Right lobe of liver (tissue), 4 donors: ENCODE measurements around the gene EXOC3L2.

Experiments used
- CTCF ChIP-seq, 4 donors: fragments of 200-600 bp in 3 of 4; fragments of 450-650 bp in 1 of 4; IDR thresholded peaks; one replicate each; pipeline versions ENCODE4 v1.5.1 to v1.8.0; 2016 to 2022; ENCODE audit warnings: antibody characterized with exemption in 4 of 4, mild to moderate bottlenecking in 2 of 4
- POLR2A ChIP-seq: fragments of 450-650 bp; IDR thresholded peaks from one replicate; pipeline ENCODE4 v1.6.1; 2017; ENCODE audit warnings: antibody characterized with exemption, mild to moderate bottlenecking
- donor health status: DM: no; HTN: no; CAD: no.
- donor health status: DM: no; HTN: no; CAD: no.
- donor health status: DM: no; HTN: yes; CAD: no.

- TF ChIP-seq CTCF (IDR thresholded peaks at IDR 0.05) (no peak), POLR2A (no peak)
Observed at GRCh38 chr19:45263013-45263412, 17.8 kb upstream of the EXOC3L2 start.
